Breast epithelium (tissue), 4 donors: ENCODE results near the gene MORF4L2. TPM values are rescaled to one million over a fixed set of nuclear protein-coding genes. Genes with fewer than 3 reads are reported as not detected.

Experiments used
- DNase-seq, 2 donors: peaks; one replicate each; pipeline ENCODE4 v3.0.0-alpha.2; 2019; ENCODE audit warnings: low spot score in 2 of 2
- H3K27ac ChIP-seq, 2 donors: fragments of 200-600 bp; sonication (generic) in 1 of 2; one replicate each; pipeline ENCODE4 v1.5.1; 2016 to 2019; ENCODE audit warnings: mild to moderate bottlenecking in 1 of 2
- H3K27me3 ChIP-seq, 2 donors: fragments of 200-600 bp; sonication (generic) in 1 of 2; one replicate each; pipeline versions ENCODE4 v1.5.1 to v1.6.0; 2017 to 2019; ENCODE audit warnings: control low read depth in 1 of 2, mild to moderate bottlenecking in 1 of 2
- H3K36me3 ChIP-seq: fragments of 200-600 bp; one replicate; pipeline ENCODE4 v1.5.1; 2019
- H3K4me1 ChIP-seq, 2 donors: fragments of 200-600 bp; sonication (generic); one replicate each; pipeline ENCODE4 v1.5.1; 2016 to 2019; ENCODE audit warnings: control low read depth in 1 of 2
- H3K4me3 ChIP-seq, 3 donors: fragments of 200-600 bp; sonication (generic); 1 replicate in 2 of 3; 2 replicates in 1 of 3; pipeline ENCODE4 v1.5.1; 2016 to 2019; ENCODE audit warnings: mild to moderate bottlenecking in 3 of 3, moderate library complexity in 2 of 3
- H3K9me3 ChIP-seq, 2 donors: fragments of 200-600 bp; sonication (generic) in 1 of 2; one replicate each; pipeline ENCODE4 v1.5.1; 2016 to 2019; ENCODE audit warnings: control low read depth in 1 of 2
- CTCF ChIP-seq, 3 donors: fragments of 450-650 bp; IDR thresholded peaks; one replicate each; pipeline ENCODE4 v1.5.1; 2016 to 2017; ENCODE audit warnings: antibody characterized with exemption in 3 of 3, mild to moderate bottlenecking in 3 of 3, moderate library complexity in 3 of 3
- POLR2A ChIP-seq: fragments of 450-650 bp; IDR thresholded peaks from one replicate; pipeline ENCODE4 v1.6.1; 2016; ENCODE audit warnings: antibody characterized with exemption, mild to moderate bottlenecking, moderate library complexity
- POLR2AphosphoS5 ChIP-seq, 3 donors: sonication (generic); formaldehyde crosslinking; IDR thresholded peaks; one replicate each; pipeline ENCODE4 v1.6.1; 2017; ENCODE audit warnings: antibody characterized with exemption in 3 of 3
- intact Hi-C: fragments of 100-400 bp; cut with DNase I; formaldehyde crosslinking; loops from one replicate; pipeline ENCODE4 v1.15.1; 2023; ENCODE audit warnings: low total_unique reads
- total RNA-seq, 3 donors: library from RNA; depleted of rRNA; stranded (reverse); fragments of >200 nt; gene quantifications; one replicate each; pipeline ENCODE4 v1.1.0, GENCODE V29; 2016

The MORF4L2 gene
- total RNA-seq, 3 donors from 2014 or later = 179 to 400 (median 296) TPM

GRCh38 chrX:103628386-103629317 is 57.8 kb downstream of the MORF4L2 start, which contains the start of gene TCEAL1:
Gene TCEAL1 (plus strand): TSS chrX:103628975. CDS start chrX:103629917, 942 bp downstream.
- Histone ChIP-seq H3K4me1 (no peaks in the 10 kb centered on the region), H3K27ac (peak within 1 kb of the TSS; percentile 91 to 96), H3K4me3 (peak within 1 kb of the TSS; percentile 55 to 74 (median 59)), H3K36me3 (no peaks in the 10 kb centered on the region), H3K27me3 (peaks cover 0 to 32% of the 10 kb centered on the region in 2 donors), H3K9me3 (no peaks in the 10 kb centered on the region)
- intact Hi-C loops = no loop called here
- peak; percentile 53 to 56 for DNase-seq
- no peak for TF ChIP-seq CTCF (IDR thresholded peaks at IDR 0.05)
- TF ChIP-seq POLR2AphosphoS5 (IDR thresholded peaks at IDR 0.05) = peak in 1 of 3 donors; percentile 46
- no peak for TF ChIP-seq POLR2A

- H3K27ac ChIP-seq = peak overlapping the region in 1 of 2 donors; percentile 34
- no peak for TF ChIP-seq POLR2AphosphoS5 (IDR thresholded peaks at IDR 0.05)
- TF ChIP-seq CTCF (IDR thresholded peaks at IDR 0.05) = no peak
- no peak for TF ChIP-seq POLR2A
- no peaks in the 10 kb centered on the region for H3K36me3 ChIP-seq
- peaks cover 0 to 31% of the 10 kb centered on the region in 2 donors for H3K27me3 ChIP-seq
- H3K4me1 ChIP-seq = no peaks in the 10 kb centered on the region
- intact Hi-C loops = no loop called here
- H3K4me3 ChIP-seq = no peak overlapping the region
- no peak for DNase-seq
- H3K9me3 ChIP-seq = no peaks in the 10 kb centered on the region
These were observed 59.6 kb downstream of the MORF4L2 start for GRCh38 chrX:103626855-103627254.

Other genes with a start within 250 kb of the MORF4L2 start
- gene RAB40A, start 167.2 kb downstream of the MORF4L2 start, total RNA-seq = 1 to 10 TPM in 2 of 3 donors, under 1 TPM in 1; 0.48 to 2.5 (median 2.3) TPM
- gene TCEAL4, start 101.2 kb downstream of the MORF4L2 start, total RNA-seq = 100 to 1,000 TPM in 2 of 3 donors, 10 to 100 TPM in 1; 99.9 to 216 (median 113) TPM
- 10 to 100 TPM; 21.3 to 52.4 (median 41.6) TPM for gene TCEAL3, start 78.7 kb downstream of the MORF4L2 start, total RNA-seq
- 100 to 1,000 TPM in 1 of 3 donors, 10 to 100 TPM in 2; 60.8 to 115 (median 76.4) TPM for gene TCEAL1, start 57.7 kb downstream of the MORF4L2 start, total RNA-seq
- gene TMEM31, start 24.2 kb upstream of the MORF4L2 start, total RNA-seq = not detected
- 1 to 10 TPM; 1.3 to 3.4 (median 2.2) TPM for gene PLP1, start 90.1 kb upstream of the MORF4L2 start, total RNA-seq
- gene RAB9B, start 145.6 kb upstream of the MORF4L2 start, total RNA-seq = 1 to 10 TPM; 1.3 to 3.4 (median 1.9) TPM